Peyer's patch (tissue), 4 donors: ENCODE results near the gene PREP.

Experiments used
- POLR2A ChIP-seq, 2 donors: fragments of 450-650 bp; IDR thresholded peaks; one replicate each; pipeline ENCODE4 v1.5.1; 2017; ENCODE audit warnings: antibody characterized with exemption in 2 of 2, mild to moderate bottlenecking in 2 of 2, moderate library complexity in 2 of 2
- TF ChIP-seq, protein P1 (sequence below), 6 experiments: fragments of 450-650 bp in 4 of 6; fragments of 200-600 bp in 2 of 6; sonication (generic) in 1 of 6; IDR thresholded peaks; one replicate each; pipeline ENCODE4 v1.5.1; 2017 to 2019; ENCODE audit warnings: antibody characterized with exemption in 6 of 6, mild to moderate bottlenecking in 3 of 6, moderate library complexity in 1 of 6

DNA sequence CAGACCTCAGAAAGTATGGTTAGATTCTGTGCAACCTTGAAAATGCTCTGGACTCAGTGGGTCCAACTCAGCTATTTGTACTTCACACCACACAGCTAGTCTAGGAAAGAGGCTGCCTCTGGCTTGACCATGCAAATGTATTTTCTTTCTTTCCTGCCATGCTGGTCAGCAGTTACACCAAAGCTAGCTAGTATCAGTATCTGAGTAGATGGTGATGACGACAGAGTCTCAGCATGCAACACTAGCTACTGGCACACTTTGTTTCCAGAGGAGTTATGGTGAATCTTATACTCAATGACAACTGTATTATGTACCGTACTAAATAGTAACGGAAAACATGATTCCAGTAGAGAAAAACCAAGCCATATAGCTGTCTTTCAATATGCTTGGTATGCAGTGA, 126.5 kb downstream of the PREP start:
- TF ChIP-seq, protein P1, sequence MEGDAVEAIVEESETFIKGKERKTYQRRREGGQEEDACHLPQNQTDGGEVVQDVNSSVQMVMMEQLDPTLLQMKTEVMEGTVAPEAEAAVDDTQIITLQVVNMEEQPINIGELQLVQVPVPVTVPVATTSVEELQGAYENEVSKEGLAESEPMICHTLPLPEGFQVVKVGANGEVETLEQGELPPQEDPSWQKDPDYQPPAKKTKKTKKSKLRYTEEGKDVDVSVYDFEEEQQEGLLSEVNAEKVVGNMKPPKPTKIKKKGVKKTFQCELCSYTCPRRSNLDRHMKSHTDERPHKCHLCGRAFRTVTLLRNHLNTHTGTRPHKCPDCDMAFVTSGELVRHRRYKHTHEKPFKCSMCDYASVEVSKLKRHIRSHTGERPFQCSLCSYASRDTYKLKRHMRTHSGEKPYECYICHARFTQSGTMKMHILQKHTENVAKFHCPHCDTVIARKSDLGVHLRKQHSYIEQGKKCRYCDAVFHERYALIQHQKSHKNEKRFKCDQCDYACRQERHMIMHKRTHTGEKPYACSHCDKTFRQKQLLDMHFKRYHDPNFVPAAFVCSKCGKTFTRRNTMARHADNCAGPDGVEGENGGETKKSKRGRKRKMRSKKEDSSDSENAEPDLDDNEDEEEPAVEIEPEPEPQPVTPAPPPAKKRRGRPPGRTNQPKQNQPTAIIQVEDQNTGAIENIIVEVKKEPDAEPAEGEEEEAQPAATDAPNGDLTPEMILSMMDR (IDR thresholded peaks at IDR 0.05): no peak
- TF ChIP-seq POLR2A (IDR thresholded peaks at IDR 0.05): no peak
